Psoas muscle (tissue), 8 donors: ENCODE results near the gene LAMP5. TPM values are rescaled to one million over a fixed set of nuclear protein-coding genes. Genes with fewer than 3 reads are reported as not detected.

Experiments used
- ATAC-seq, 4 donors: fragments of 200-7000 bp; cut with Tn5 transposase; one replicate each; pipeline ENCODE4 v1.9.1; 2020; ENCODE audit warnings: moderate library complexity in 3 of 4, mild to moderate bottlenecking in 2 of 4
- DNase-seq, 2 donors: peaks; one replicate each; pipeline ENCODE4 v3.0.0-alpha.2; 2020
- H3K27ac ChIP-seq: fragments of 200-600 bp; one replicate; pipeline ENCODE4 v1.8.0; 2022
- H3K27me3 ChIP-seq, 3 donors: fragments of 200-600 bp in 1 of 3; one replicate each; pipeline versions ENCODE4 v1.6.1 to v1.8.0; 2013 to 2022; ENCODE audit warnings: low read length in 2 of 3, mild to moderate bottlenecking in 2 of 3, moderate library complexity in 1 of 3; ENCODE audit not compliant: insufficient read depth in 3 of 3
- H3K36me3 ChIP-seq, 2 donors: fragments of 200-600 bp in 1 of 2; one replicate each; pipeline versions ENCODE4 v1.6.1 to v1.8.0; 2013 to 2022; ENCODE audit warnings: low read depth in 1 of 2, mild to moderate bottlenecking in 1 of 2, moderate library complexity in 1 of 2; ENCODE audit not compliant: insufficient read depth in 1 of 2
- H3K4me1 ChIP-seq: fragments of 200-600 bp; one replicate; pipeline ENCODE4 v1.8.0; 2022
- H3K4me3 ChIP-seq: fragments of 200-600 bp; one replicate; pipeline ENCODE4 v1.8.0; 2022; ENCODE audit warnings: mild to moderate bottlenecking
- H3K9me3 ChIP-seq: fragments of 200-600 bp; one replicate; pipeline ENCODE4 v1.8.0; 2022
- CTCF ChIP-seq: fragments of 200-600 bp; IDR thresholded peaks from one replicate; pipeline ENCODE4 v1.8.0; 2022; ENCODE audit warnings: antibody characterized with exemption
- WGBS, 3 donors: extraction: QIAGEN DNeasy Blood & Tissue Kit; methylation state at CpG; one replicate each; pipeline versions ENCODE4 v1.1.6 to v1.1.7; 2013; 5-methylcytosine and 5-hydroxymethylcytosine counted together
- intact Hi-C, 2 donors: fragments of 100-400 bp; cut with DNase I; formaldehyde crosslinking; loops; one replicate each; pipeline versions ENCODE4 v1.11.0 to v1.14.2; 2022
- polyA plus RNA-seq, 3 donors: library from polyadenylated mRNA; stranded (reverse); fragments of 200-250 nt; gene quantifications; one replicate each; pipeline ENCODE4 v1.2.3, GENCODE V29; 2013
- total RNA-seq, 4 donors: library from RNA; stranded (reverse); fragmentation: NEBNext Ultra II Directional in 2 of 4; extraction: Animal tissue kit (Norgen Biotek cat#: 25700) in 2 of 4; gene quantifications; one replicate each; pipeline versions ENCODE4 v1.2.1 to v1.2.4, GENCODE V29; 2021 to 2023
- donor health status: healthy with polysubstance abuse.
- donor health status: DM: no; HTN: no; CAD: no; lungs with moderate emphysema.
- donor health status: Bipolar disorder and iron deficiency.
- donor health status: healthy.
- donor health status: DM: yes; HTN: yes; CAD: no.
- donor health status: DM: no; HTN: no; CAD: no.
- donor health status: DM: no; HTN: no; CAD: no.
- donor health status: DM: yes; HTN: yes; CAD: no.

The LAMP5 gene
- total and polyA plus RNA-seq, 7 donors, result 0.01 TPM; not detected in 6

GRCh38 chr20:9573335-9574151 lies 59.2 kb downstream of the LAMP5 start:
- 14 to 24% (median 17%) methylated on average over 13 of the region's 13 CpGs for WGBS, 3 donors
- Histone ChIP-seq H3K36me3 (no peaks in the 10 kb centered on the region), H3K4me1 (no peaks in the 10 kb centered on the region), H3K27ac (no peak overlapping the region), H3K4me3 (no peak overlapping the region), H3K27me3 (peaks cover 0 to 15% (median 4%) of the 10 kb centered on the region in 3 donors), H3K9me3 (no peaks in the 10 kb centered on the region)
- no peak for TF ChIP-seq CTCF
- intact Hi-C loops, result no loop called here
- ATAC-seq, result no peak
- DNase-seq, result no peak

GRCh38 chr20:9574181-9574580 lies 59.8 kb downstream of the LAMP5 start:
- TF ChIP-seq CTCF, result no peak
- Histone ChIP-seq H3K36me3 (no peaks in the 10 kb centered on the region), H3K4me3 (no peak overlapping the region), H3K4me1 (no peaks in the 10 kb centered on the region), H3K27me3 (peaks cover 0 to 15% (median 4%) of the 10 kb centered on the region in 3 donors), H3K9me3 (no peaks in the 10 kb centered on the region), H3K27ac (no peak overlapping the region)
- DNase-seq (no peak), ATAC-seq (no peak)
- intact Hi-C loops, result no loop called here
- 57 to 63% (median 60%) methylated on average over 7 of the region's 7 CpGs for WGBS, 3 donors

GRCh38 chr20:9574776-9575175 lies 60.4 kb downstream of the LAMP5 start:
- peaks cover 0 to 15% (median 4%) of the 10 kb centered on the region in 3 donors for H3K27me3 ChIP-seq
- TF ChIP-seq CTCF, result no peak

GRCh38 chr20:9575836-9576235 lies 61.4 kb downstream of the LAMP5 start:
- 88 to 92% (median 91%) methylated on average over 1 of the region's 1 CpG for WGBS, 3 donors
- DNase-seq (no peak), ATAC-seq (no peak)
- no peak for TF ChIP-seq CTCF
- Histone ChIP-seq H3K27me3 (peaks cover 0 to 15% (median 4%) of the 10 kb centered on the region in 3 donors), H3K27ac (no peak overlapping the region), H3K36me3 (no peaks in the 10 kb centered on the region), H3K4me3 (no peak overlapping the region), H3K9me3 (no peaks in the 10 kb centered on the region), H3K4me1 (no peaks in the 10 kb centered on the region)
- intact Hi-C loops, result no loop called here

More at GRCh38 chr20:9574776-9575175, 60.4 kb downstream of the LAMP5 start:
- 63 to 75% (median 69%) methylated on average over 3 of the region's 3 CpGs for WGBS, 3 donors
- Histone ChIP-seq H3K9me3 (no peaks in the 10 kb centered on the region), H3K36me3 (no peaks in the 10 kb centered on the region), H3K4me3 (no peak overlapping the region), H3K4me1 (no peaks in the 10 kb centered on the region), H3K27ac (no peak overlapping the region)
- intact Hi-C loops, result no loop called here
- ATAC-seq (no peak), DNase-seq (no peak)

- DNase-seq (no peak), ATAC-seq (no peak)
- Histone ChIP-seq H3K4me3 (no peak overlapping the region), H3K27ac (no peak overlapping the region), H3K4me1 (no peaks in the 10 kb centered on the region), H3K27me3 (peaks cover 0 to 9% (median 4%) of the 10 kb centered on the region in 3 donors), H3K9me3 (no peaks in the 10 kb centered on the region), H3K36me3 (no peaks in the 10 kb centered on the region)
- WGBS, 3 donors, result 71 to 84% (median 75%) methylated on average over 4 of the region's 4 CpGs
- intact Hi-C loops, result no loop called here
- TF ChIP-seq CTCF, result no peak
Measured at GRCh38 chr20:9576695-9577094, 62.3 kb downstream of the LAMP5 start.
